Stimulated activated CD4-positive, alpha-beta T cell treated with anti-CD3 and anti-CD28 coated beads, Interleukin-15, amount 100 ng/mL, for 48 hours (primary cell): ENCODE measurements around the gene ADAM33.

Source experiments
- DNase-seq, 2 donors: peaks; one replicate each; pipeline ENCODE4 v3.0.0-alpha.2; 2020; ENCODE audit warnings: low read depth in 2 of 2

The ADAM33 gene

GRCh38 chr20:3646067-3646440, 35.8 kb downstream of the ADAM33 start:
- DNase-seq = no peak

DNA sequence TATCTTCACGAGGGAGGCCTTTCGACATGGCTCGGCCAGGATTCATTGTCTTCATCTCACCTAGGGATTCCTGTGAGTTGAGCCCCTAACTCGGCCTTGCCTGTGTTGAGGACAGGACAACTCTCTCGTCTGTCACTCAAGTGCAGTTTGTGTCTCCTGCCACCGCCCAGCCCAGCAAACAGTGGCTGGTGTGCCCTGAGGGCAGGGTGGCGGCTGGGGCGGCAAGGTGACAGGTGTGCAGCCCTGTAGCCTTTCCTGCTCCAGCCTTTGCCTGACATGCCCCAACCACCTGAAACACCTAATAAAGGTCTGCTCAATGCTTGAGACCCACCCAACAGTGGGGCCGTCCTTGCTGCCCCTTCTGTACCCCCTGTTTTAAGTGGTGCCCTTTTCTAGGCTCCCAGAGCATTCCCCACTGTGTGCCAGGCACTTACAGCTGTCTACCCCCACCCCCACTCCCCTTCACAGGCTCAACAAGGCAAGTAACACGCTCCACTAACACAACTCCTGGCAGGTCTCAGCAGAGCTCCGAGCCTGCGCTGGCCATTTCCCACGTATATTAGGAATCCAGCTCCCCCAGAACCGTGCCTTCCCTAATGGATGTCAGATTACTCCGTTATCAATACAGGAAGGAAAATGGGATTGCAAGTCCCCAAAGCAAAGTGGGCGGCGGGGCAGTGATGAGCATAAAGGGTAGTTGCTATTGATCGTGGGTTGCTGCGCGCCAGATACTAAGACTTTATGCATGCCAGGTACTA, 36.3 kb downstream of the ADAM33 start:
- DNase-seq = no peak

- no peak for DNase-seq
These were observed 41.6 kb downstream of the ADAM33 start for GRCh38 chr20:3640259-3640658.

DNA sequence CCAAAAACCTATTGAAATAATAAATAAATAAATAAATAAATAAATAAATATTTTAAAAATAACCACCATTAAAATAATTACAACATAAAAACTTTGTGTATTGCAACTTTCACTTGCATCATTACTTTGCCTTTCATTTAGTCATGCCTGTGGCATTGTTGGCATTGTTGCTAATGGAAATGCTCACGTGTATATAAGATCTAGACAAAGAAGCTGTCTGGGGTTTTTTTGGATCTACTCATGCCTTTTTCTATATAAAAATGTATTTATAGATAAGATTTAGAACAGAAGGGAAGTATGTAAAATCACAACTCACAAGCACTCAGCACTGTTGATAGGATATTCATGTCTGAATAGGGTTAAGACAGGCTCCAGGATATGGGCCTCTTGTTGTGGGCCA, 46.5 kb downstream of the ADAM33 start:
- DNase-seq = no peak

DNA sequence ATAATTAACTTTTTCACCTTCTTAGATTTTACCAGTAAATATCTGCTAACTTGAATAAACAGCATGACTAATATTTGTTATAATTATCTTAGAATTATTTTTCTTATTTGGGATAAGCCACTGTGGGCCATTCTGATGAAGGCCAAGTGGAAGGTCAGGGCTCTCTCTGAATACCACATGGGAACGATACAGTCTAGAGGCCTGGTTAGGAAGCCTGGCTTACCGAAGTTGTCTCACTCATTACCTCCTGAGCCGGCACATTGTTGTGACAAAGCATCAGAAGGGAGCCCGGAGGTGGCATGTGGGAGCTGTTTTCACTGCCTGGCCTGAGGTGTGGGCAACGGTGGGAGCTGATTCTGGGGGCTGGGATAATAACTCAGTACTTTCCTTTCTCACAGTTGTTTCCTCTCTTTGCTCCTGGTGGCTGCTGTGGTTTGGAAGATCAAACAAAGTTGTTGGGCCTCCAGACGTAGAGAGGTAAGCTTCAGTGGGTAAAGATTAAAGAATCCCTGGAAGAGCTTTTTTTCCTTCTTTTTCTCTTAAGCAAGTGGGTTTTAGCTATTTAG, 47.8 kb downstream of the ADAM33 start:
- no peak for DNase-seq

DNA sequence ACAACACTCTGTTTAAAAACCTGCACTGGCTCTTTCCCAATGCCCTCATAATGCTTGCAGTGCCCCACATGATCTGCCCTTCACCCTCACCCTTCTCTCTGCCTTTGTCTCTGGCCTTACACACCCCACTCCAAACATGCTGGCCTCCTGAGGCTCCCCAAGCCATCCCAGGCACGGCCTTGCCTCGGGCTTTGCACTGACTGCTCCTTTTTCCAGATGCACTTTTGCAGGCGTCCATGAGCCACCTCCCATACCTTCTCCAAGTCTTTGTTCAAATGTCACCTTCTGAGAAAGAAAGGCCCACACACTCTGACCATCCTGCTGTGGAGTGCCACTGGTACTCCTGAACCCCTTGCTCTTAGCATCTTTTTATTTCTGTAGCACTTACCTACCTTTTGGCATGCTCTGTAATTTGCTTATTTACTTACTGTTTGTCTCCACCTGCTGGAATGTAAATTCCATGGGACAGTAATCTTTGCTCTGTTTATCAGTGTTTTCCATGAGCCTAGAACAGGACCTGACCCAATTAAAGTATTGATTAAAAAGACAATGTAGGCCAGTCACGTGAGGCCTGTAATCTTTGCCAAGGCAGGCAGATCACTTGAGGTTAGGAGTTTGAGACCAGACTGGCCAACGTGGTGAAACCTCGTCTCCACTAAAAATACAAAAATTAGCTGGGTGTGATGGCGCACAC, 49.4 kb downstream of the ADAM33 start:
- DNase-seq = no peak

DNA sequence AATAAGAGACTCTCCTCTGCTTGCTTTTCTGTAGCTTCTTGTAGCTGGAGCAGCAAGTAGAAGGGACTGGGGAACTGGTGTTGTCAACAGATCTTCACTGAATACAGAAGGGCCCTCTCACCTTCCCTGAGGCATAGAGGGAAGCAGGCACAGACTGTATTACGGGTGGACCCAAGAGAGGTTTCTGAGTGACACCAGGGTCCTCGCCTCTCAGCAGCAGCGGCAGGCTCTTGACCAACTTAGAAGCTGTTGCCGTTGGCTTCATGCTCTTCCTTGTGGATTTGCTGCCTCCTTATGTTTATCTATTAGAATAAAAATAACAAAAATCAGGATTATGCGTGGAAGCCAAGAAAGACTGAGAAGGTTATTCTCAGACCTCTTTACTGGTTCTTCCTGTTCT, 50.3 kb downstream of the ADAM33 start:
- no peak for DNase-seq

- no peak for DNase-seq
These were observed 51.4 kb downstream of the ADAM33 start for GRCh38 chr20:3630429-3630828.

GRCh38 chr20:3629893-3630292, 51.9 kb downstream of the ADAM33 start:
- DNase-seq = no peak

DNA sequence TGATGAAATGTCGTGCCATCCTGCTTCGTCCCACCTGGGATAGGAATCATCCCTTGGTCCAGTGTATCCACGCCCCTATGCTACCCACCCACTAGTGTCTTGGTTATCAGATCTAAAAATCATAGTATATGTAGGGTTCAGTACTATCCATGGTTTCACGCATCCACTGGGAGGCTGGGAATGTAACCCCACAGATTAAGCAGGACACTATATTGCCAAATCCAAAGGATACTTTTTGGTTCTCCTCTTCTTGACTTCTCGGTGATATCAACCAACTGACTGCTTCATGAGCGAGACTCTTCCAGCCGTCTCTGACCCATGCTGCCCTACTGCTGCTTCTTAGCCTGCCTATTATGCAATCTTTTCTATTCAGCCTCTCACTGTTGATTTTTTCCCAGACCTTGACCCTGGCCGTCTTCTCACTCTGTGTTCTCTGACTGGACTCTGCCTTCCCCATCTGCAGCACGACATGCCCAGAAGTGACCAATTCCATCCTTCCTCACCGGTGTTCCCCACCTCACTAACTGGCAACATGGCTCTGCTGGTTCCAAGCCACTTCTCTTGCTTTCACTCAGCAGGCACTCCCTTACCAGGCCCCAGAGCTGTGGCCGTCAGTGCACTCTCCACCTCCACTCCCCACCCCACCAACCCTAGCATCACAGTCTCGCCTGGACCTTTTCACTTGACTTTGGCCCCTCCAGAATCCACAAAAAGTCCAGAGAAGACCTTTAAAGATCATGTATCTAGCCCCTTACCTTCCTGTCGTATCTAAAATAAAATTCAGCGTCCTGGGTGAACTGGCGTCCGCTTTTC, 53.1 kb downstream of the ADAM33 start:
- no peak for DNase-seq

- no peak for DNase-seq
These were observed 54.3 kb downstream of the ADAM33 start for GRCh38 chr20:3627476-3627875.

GRCh38 chr20:3622406-3622805, 59.4 kb downstream of the ADAM33 start:
- no peak for DNase-seq

- DNase-seq = no peak
These were observed 60.7 kb downstream of the ADAM33 start for GRCh38 chr20:3621111-3621510.
